ENCODE measurements around the gene MYO1C.
"Not testable (repeated sequence)": the region's sequence is repeated elsewhere in the genome, so short reads cannot be mapped to it uniquely, and the experiment has no call there.

Gene MYO1C

GRCh38 chr17:1509290-1509881 is 16.9 kb upstream of the MYO1C start:
- no peak for DNase-seq (ENCODE audit: low read depth in 2 of 2)

GRCh38 chr17:1508709-1509108 is 16.2 kb upstream of the MYO1C start:
- DNase-seq (ENCODE audit: low read depth in 2 of 2) = not testable (repeated sequence)

- no peak for DNase-seq (ENCODE audit: low read depth in 2 of 2)
Measured at GRCh38 chr17:1506649-1507267, 14.3 kb upstream of the MYO1C start.

- DNase-seq (ENCODE audit: low read depth in 2 of 2) = no peak
Measured at GRCh38 chr17:1505586-1505985, 13.1 kb upstream of the MYO1C start.

GRCh38 chr17:1504866-1505265 is 12.4 kb upstream of the MYO1C start:
- no peak for DNase-seq (ENCODE audit: low read depth in 2 of 2)

- no peak for DNase-seq (ENCODE audit: low read depth in 2 of 2)
Measured at GRCh38 chr17:1503699-1504098, 11.2 kb upstream of the MYO1C start.

- no peak for DNase-seq (ENCODE audit: low read depth in 2 of 2)
Measured at GRCh38 chr17:1498869-1499268, 6.4 kb upstream of the MYO1C start.

- no peak for DNase-seq (ENCODE audit: low read depth in 2 of 2)
Measured at GRCh38 chr17:1498233-1498632, 5.7 kb upstream of the MYO1C start.

GRCh38 chr17:1497831-1498230 is 5.3 kb upstream of the MYO1C start:
- DNase-seq (ENCODE audit: low read depth in 2 of 2) = no peak

GRCh38 chr17:1496869-1497268 is 4.4 kb upstream of the MYO1C start:
- DNase-seq (ENCODE audit: low read depth in 2 of 2) = no peak

- DNase-seq (ENCODE audit: low read depth in 2 of 2) = no peak
Measured at GRCh38 chr17:1495265-1495989, 2.9 kb upstream of the MYO1C start.

- no peak for DNase-seq (ENCODE audit: low read depth in 2 of 2)
Measured at GRCh38 chr17:1494736-1495253, 2.3 kb upstream of the MYO1C start.

- no peak for DNase-seq (ENCODE audit: low read depth in 2 of 2)
Measured at GRCh38 chr17:1494203-1494602, 1.7 kb upstream of the MYO1C start.

- DNase-seq (ENCODE audit: low read depth in 2 of 2) = no peak
Measured at GRCh38 chr17:1493291-1493980, 950 bp upstream of the MYO1C start.

- DNase-seq (ENCODE audit: low read depth in 2 of 2) = peak in 1 of 2 donors; percentile 33
Measured at GRCh38 chr17:1491443-1492248, 840 bp downstream of the MYO1C start.

- peak in 1 of 2 donors; percentile 55 for DNase-seq (ENCODE audit: low read depth in 2 of 2)
Measured at GRCh38 chr17:1490643-1491442, 1.6 kb downstream of the MYO1C start.

- no peak for DNase-seq (ENCODE audit: low read depth in 2 of 2)
Measured at GRCh38 chr17:1488826-1489270, 3.6 kb downstream of the MYO1C start.

GRCh38 chr17:1487939-1488825 is 4.3 kb downstream of the MYO1C start:
- peak; percentile 33 to 67 for DNase-seq (ENCODE audit: low read depth in 2 of 2)

Data from stimulated activated CD8-positive, alpha-beta memory T cell treated with anti-CD3 and anti-CD28 coated beads, Interleukin-7, amount 100 ng/mL, for 4 hours (primary cell).